ENCODE results near the gene NBPF1.
"Not testable (repeated sequence)": the region's sequence is repeated elsewhere in the genome, so short reads cannot be mapped to it uniquely, and the experiment has no call there.

Gene NBPF1

DNA sequence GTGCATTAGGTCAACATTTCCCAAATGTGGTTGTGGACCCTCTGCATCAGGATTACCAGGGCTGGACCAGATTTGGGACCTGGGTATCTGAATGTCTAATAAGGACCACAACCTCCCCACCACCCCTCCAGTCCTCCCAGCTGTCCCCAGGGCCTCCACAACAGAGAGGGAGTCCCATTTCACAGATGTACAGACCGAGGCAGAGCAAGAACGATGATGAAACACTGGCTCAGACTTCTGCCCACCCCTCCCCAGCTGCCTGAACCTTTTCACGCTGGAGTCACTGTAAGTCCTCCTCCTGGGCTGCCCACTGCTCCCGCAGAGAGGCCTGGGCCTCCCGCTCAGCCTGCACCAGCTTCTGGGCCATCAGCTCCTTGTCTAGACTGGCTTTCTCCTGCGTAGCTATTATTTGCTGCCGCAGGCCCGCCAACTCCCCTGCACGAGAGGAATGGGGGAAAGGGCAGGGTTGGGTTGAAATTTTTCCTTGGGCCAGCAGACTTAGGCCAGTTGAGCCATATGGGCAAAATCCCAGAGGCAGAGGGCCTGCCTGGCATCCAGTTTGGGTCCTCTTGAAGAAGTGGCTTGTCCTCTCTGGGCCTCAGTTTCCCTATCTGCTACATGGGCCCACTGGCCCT, 8.4 kb upstream of the NBPF1 start:
- not testable (repeated sequence) for DNase-seq

DNA sequence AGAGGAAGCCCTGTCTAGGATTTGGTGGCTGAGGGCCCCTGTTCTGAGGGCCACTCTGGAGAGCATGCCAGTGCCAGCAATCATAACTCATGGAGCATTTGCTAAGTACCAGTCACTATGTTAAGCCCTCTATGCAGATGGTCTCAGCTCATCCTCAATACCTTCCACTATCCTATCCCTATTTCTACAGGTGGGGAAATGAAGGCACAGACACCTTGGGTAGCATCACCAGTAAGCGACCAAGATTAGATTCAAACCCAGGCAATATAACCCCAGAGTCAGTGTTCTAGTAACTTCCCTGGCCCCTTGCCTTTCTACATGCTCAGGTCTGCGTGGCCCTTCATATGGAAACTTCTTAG, 7.9 kb upstream of the NBPF1 start:
- DNase-seq = no peak

GRCh38 chr1:16619803-16620501, 6.6 kb upstream of the NBPF1 start:
- DNase-seq = not testable (repeated sequence)

DNA sequence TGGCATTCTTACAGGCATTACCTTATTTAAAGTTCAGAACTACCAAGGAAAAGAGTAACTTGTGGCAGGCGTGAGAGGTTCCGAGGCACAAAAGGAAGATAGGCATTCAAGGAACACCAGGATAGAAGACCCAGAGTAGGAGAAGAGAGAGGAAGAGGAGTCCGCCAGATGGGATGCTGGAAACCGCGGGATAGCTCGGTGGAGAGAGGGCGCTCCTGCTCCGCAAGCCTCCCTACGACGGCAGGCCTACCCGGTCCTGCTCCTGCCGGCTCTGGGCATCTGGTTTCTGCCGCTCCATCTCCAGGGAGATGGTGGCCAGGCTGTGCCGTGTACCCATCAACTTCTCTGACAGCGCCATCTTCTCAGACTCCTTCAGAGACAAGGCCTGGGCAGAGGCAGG, 5.4 kb upstream of the NBPF1 start:
- DNase-seq = no peak

- DNase-seq = no peak
Observed at GRCh38 chr1:16617778-16618580, 4.6 kb upstream of the NBPF1 start.

DNA sequence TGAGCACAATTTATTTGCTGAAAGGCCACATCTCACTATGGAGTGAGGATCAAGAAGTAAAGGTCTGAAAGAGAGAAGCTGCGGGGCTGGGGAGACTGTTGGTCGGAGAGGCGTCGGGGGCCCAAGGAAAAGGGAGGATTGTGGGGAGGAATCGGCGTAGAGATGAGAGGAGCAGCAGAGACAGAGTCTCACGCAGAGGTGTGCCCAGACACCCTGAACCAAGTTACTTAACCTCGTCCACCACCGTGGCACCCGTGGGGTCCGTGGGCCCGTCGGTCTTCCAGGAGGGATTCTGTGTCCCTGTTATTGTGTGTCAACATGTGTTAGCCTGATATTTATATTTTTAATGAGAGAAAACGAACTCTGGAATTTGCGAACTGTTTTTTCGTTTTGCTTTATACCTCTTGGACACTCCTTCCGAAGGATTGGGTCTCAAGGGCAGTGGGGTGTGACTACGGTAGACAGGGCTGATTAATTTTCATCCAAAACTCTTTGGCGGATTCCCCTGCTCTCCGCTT, 3.8 kb upstream of the NBPF1 start:
- no peak for DNase-seq

DNA sequence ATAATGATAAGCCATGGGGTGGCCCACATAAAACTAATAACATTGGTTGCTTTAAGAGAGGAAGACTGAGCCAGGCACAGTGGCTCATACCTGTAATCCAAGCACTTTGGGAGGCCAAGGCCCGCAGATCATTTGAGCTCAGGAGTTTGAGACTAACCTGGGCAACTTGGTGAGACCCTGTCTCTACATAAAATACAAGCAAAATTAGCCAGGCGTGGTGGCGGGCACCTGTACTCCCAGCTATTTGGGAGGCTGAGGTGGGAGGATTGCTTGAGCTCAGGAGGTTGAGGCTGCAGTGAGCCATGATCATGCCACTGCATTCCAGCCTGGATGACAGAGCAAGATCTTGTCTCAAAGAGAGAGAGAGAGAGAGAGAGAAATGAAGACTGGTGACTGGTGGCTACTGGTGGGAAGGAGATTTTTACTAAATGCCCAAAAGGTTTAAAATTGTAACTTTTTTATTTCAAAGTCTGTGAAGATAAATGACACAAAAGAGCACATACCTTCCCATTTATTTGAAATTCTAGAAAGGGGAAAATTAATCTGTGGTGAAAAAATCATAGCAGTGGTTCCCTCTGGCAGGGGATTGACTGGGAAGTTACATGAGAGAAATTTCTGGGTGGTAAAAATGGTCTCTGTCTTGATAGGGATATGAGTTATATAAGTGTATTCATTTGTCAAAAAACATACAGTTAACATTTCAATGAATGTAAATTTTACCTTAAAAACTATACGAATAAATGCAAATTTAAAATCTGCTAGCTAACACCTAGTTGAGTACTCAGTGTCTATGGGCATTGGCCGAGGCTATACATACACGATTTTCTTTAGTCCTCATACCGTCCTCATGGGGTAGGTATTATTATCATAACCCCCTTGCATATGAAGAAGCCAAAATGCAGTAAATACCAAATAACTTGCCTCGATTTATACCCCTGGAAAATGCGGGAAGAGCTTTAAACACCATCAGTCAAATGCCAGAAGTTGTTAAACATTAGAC, 2.2 kb upstream of the NBPF1 start:
- no peak for DNase-seq

GRCh38 chr1:16614361-16615252, 1.2 kb upstream of the NBPF1 start:
- no peak for DNase-seq

DNA sequence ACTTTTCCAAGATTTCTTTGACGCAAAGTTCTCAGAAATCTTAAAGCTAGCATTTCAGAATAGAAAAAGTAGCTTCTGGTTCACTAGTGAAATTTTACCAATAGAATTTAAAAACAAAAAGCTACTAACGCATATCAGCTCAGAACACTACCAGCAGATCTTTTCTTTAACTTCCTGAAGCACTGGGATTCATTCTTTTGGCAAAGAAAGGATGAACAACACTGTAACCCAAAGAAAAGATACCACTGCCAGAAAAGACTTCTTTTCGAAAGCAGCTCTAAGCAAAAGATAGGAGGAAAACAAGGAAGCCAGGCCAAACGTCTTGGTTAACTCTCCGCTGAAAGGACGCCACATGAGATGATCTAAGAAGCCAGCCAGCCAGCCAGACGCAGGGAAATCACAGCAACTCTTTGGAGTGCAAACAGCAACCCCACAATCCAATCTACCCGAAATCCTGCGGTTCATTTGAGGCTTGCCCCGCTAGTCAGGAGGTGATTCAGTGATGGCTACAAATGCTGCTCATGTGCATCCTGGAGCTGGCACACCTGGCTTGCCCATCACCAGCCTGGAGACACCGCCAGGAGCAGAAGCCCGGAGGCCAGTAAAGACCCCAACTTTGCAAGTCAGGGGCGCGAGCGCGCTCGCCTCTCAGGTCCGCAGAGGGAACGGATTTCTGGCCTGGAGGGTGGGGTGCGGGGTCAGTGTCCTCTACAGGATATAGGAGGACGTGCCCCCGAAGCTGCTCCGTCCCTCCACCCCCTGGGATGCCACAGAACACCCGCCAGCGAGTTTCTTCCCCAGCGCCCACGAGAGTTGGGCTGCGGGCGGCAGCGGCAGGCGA, 812 bp downstream of the NBPF1 start:
- DNase-seq = no peak

GRCh38 chr1:16611981-16612331, 1.4 kb downstream of the NBPF1 start:
- not testable (repeated sequence) for DNase-seq

GRCh38 chr1:16611164-16611563, 2.2 kb downstream of the NBPF1 start:
- DNase-seq = not testable (repeated sequence)

GRCh38 chr1:16610553-16610952, 2.8 kb downstream of the NBPF1 start:
- DNase-seq = not testable (repeated sequence)

GRCh38 chr1:16609761-16610160, 3.6 kb downstream of the NBPF1 start:
- DNase-seq = not testable (repeated sequence)

DNA sequence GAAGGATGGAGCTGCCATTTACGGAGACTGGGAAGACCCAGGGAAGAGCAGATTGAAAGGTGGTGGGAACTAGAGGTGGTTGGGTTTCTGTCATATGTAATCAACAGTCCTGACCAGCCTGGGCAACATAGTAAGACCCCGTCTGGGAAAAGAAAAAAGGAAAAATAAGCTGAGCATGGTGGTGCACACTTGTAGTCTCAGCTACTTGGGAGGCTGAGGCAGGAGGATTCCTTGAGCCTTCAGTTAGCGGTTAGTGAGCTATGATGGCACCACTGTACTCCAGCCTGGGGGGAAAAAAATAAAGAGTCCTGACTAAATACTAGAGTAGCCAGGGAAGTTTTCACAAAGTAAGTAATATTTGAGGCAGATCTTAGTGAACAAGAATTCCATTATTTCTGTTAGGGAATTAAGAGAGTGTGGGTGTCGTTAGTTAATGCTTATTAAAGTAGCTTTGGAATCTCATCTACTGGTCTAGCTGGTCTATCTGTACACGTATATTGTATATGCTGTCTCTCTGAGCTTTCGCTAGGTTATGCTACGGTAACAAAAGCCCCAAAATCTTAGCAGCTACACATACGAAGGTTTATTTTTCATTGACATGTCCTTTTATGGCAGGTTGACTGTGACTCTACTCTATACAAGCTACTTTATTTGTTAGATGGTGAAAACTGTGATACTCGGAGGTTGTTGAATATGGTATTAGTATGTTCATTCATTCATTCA, 4.4 kb downstream of the NBPF1 start:
- DNase-seq = no peak

DNA sequence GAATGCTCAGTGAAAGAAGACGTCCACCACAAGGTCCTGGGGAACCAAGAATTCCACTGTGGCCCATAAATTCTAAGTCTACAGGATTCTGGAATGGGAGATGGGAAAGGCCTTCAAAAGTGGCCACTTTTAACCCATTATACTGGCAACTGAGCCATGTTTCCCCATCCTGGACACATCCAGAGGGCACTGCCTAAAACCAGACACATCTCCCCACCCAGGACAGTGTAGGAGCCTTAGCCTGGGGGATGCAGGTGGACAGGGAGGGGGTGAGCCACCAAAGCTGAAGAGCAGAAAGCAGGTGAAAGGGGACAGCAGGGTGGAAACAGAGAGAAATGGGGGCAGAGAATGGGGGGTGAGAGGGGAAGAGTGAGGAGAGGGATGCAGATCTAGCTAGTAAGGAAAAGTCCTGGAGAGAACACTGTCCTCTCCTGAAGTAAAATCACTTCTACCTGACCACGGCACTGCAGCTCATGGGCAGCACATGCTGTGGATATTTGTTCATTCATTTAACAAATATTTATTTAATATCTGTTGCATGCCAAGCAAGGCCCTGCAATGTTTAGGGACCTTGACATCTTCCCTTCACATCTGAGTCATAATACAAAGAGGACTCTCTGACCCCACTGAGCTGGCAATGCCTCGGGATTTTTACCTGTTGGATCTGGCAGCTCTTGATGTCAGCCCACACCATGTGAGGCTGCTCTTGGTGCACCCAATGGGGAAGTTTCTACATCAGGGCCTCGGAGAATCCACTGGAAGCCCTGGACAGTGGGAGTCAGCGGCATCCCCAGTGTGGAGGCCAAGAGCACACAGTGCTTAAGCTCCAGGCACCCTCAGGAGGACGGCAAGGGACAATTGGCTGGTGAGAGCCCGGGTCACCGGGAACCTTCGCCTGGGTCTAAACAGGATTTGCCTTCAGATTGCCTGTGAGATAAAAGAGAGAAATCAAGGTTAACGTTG, 5.2 kb downstream of the NBPF1 start:
- DNase-seq = not testable (repeated sequence)

- no peak for DNase-seq
Observed at GRCh38 chr1:16607433-16607851, 5.9 kb downstream of the NBPF1 start.

DNA sequence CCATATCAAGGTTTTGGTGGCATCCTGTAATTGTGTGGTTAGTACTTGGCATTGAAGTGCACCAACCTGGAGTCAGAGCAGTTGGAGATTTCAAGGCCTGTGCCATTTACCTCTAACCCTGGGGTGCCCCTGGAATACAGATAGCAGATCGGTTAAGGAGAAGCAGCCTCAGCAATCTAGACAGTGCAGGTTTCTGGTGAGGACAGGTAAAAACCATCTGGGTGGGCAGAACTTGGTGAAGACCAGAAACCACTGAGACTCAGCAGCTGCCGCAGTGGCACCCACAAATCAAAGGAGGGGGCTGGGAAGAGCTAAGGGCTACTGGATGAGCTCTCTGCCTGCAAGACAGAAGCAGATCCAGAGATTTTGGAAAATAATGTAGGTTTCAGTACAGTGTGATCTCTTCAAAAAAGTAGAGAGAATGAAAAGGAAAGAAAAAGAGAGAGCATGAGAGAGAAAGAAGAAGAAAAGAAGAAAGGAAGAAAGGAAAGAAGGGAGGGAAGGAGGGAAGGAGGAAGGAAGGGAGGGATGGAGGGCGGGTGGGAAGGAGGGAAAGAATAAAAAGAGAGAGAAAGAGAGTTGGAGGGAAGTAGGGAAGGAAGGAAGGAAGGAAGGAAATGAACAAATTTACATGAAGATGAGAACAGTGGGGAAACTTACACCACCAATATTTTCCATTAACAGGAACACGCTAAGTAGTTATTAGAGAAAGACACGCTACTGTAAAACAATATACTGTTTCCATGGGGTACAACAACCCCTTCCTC, 6.5 kb downstream of the NBPF1 start:
- DNase-seq = not testable (repeated sequence)
